ENCODE results near the gene NTRK1.

- TF ChIP-seq POLR2A (IDR thresholded peaks at IDR 0.05): no peak
- no peak for TF ChIP-seq CTCF (IDR thresholded peaks at IDR 0.05)
These were observed 8.2 kb upstream of the NTRK1 start for GRCh38 chr1:156852418-156852874.
